ENCODE data around the gene TMEM263.

DNA sequence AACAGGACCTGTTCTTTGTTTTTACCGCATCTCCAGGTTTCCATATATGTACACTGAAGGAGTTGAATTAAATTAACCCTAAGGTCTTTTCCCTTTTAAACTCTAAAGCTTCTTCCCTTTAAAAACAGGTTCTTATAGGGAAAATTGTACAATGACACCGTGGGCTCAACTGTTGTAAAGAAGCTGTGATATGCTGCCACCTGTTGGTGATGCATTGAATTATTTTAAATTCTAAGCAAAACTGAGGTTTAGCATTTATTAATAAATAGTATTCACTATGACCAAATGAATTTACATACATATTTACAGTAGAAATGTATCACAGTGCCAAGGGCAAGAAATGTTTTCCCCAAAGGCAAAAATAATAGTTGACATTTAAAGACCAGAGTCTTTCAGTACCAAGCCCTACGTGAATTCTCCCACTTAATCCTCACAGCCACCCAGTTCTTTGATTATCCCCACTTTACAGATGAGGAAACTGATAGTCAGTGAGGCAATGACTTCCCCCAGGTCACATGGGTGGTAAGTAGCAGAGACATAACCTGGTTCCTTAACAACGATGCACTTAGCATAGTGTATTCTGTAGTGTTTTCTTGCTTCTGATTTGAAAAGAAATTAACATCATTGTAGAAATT lies 35.7 kb upstream of the TMEM263 start:
- peak; percentile 63 to 80 (median 73) for TF ChIP-seq CTCF (IDR thresholded peaks at IDR 0.05)
- TF ChIP-seq POLR2A (IDR thresholded peaks at IDR 0.05), result no peak
- no peak for TF ChIP-seq POLR2AphosphoS5 (IDR thresholded peaks at IDR 0.05)

All from breast epithelium (tissue), 3 donors.